ENCODE results near the gene ADAM10.

DNA sequence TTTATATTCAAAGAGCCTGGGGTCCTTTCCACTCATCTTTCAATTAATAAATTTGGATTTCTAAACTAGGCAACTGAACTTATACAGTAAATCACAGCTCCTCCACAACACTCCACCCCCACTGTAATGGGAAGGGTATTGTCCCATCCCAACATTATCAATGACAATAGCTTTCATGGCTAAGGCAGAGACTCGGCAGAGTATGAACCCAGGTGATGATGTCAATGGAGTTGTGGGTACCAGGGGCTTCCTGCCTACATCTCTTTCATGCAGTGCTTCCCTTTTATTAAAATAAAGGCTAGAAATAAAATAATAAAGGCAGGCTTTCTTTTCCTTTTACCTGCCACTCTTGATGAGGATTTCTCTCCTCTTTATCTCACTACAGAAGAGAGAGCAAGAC is 109.5 kb downstream of the ADAM10 start:
- TF ChIP-seq, protein P1, sequence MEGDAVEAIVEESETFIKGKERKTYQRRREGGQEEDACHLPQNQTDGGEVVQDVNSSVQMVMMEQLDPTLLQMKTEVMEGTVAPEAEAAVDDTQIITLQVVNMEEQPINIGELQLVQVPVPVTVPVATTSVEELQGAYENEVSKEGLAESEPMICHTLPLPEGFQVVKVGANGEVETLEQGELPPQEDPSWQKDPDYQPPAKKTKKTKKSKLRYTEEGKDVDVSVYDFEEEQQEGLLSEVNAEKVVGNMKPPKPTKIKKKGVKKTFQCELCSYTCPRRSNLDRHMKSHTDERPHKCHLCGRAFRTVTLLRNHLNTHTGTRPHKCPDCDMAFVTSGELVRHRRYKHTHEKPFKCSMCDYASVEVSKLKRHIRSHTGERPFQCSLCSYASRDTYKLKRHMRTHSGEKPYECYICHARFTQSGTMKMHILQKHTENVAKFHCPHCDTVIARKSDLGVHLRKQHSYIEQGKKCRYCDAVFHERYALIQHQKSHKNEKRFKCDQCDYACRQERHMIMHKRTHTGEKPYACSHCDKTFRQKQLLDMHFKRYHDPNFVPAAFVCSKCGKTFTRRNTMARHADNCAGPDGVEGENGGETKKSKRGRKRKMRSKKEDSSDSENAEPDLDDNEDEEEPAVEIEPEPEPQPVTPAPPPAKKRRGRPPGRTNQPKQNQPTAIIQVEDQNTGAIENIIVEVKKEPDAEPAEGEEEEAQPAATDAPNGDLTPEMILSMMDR (IDR thresholded peaks at IDR 0.05) = no peak
- no peak for TF ChIP-seq POLR2A (IDR thresholded peaks at IDR 0.05)
